ENCODE data around the gene NGDN.
"Not testable (repeated sequence)": the region's sequence is repeated elsewhere in the genome, so short reads cannot be mapped to it uniquely, and the experiment has no call there.

Gene NGDN

GRCh38 chr14:23456883-23457586 is 12.5 kb upstream of the NGDN start:
- not testable (repeated sequence) for H3K9me3 ChIP-seq (ENCODE audit: control insufficient read depth, insufficient read depth, low read length); H3K27me3 ChIP-seq (ENCODE audit: control insufficient read depth, insufficient read depth, low read length); H3K9ac ChIP-seq (ENCODE audit: low read depth, low read length); H3K27ac ChIP-seq (ENCODE audit: low read depth, low read length); H3K4me1 ChIP-seq (ENCODE audit: control insufficient read depth, insufficient read depth, low read length); H3K36me3 ChIP-seq (ENCODE audit: control insufficient read depth, insufficient read depth, low read length); H3K4me3 ChIP-seq (ENCODE audit: low read depth, low read length)

- H3K4me3 ChIP-seq (ENCODE audit: low read depth, low read length): no peak overlapping the region
- no peak overlapping the region for H3K27ac ChIP-seq (ENCODE audit: low read depth, low read length)
- H3K36me3 ChIP-seq (ENCODE audit: control insufficient read depth, insufficient read depth, low read length): no peaks in the 10 kb centered on the region
- no peaks in the 10 kb centered on the region for H3K27me3 ChIP-seq (ENCODE audit: control insufficient read depth, insufficient read depth, low read length)
- H3K4me1 ChIP-seq (ENCODE audit: control insufficient read depth, insufficient read depth, low read length): no peaks in the 10 kb centered on the region
- no peak overlapping the region for H3K9ac ChIP-seq (ENCODE audit: low read depth, low read length)
- no peaks in the 10 kb centered on the region for H3K9me3 ChIP-seq (ENCODE audit: control insufficient read depth, insufficient read depth, low read length)
These were observed 11.7 kb upstream of the NGDN start for GRCh38 chr14:23457587-23458445.

GRCh38 chr14:23460960-23461359 is 8.5 kb upstream of the NGDN start:
- no peaks in the 10 kb centered on the region for H3K9me3 ChIP-seq (ENCODE audit: control insufficient read depth, insufficient read depth, low read length)
- no peaks in the 10 kb centered on the region for H3K4me1 ChIP-seq (ENCODE audit: control insufficient read depth, insufficient read depth, low read length)
- no peaks in the 10 kb centered on the region for H3K36me3 ChIP-seq (ENCODE audit: control insufficient read depth, insufficient read depth, low read length)
- H3K9ac ChIP-seq (ENCODE audit: low read depth, low read length): no peak overlapping the region
- H3K4me3 ChIP-seq (ENCODE audit: low read depth, low read length): no peak overlapping the region
- H3K27ac ChIP-seq (ENCODE audit: low read depth, low read length): no peak overlapping the region
- no peaks in the 10 kb centered on the region for H3K27me3 ChIP-seq (ENCODE audit: control insufficient read depth, insufficient read depth, low read length)

- no peak overlapping the region for H3K9ac ChIP-seq (ENCODE audit: low read depth, low read length)
- H3K9me3 ChIP-seq (ENCODE audit: control insufficient read depth, insufficient read depth, low read length): no peaks in the 10 kb centered on the region; the same call in 1 of the 2 replicates
- H3K27me3 ChIP-seq (ENCODE audit: control insufficient read depth, insufficient read depth, low read length): no peaks in the 10 kb centered on the region
- no peak overlapping the region for H3K4me3 ChIP-seq (ENCODE audit: low read depth, low read length)
- no peak overlapping the region for H3K27ac ChIP-seq (ENCODE audit: low read depth, low read length)
- no peaks in the 10 kb centered on the region for H3K36me3 ChIP-seq (ENCODE audit: control insufficient read depth, insufficient read depth, low read length)
- H3K4me1 ChIP-seq (ENCODE audit: control insufficient read depth, insufficient read depth, low read length): no peaks in the 10 kb centered on the region
These were observed 4.8 kb upstream of the NGDN start for GRCh38 chr14:23464700-23465099.

GRCh38 chr14:23465261-23465660 is 4.2 kb upstream of the NGDN start:
- Histone ChIP-seq H3K27ac (ENCODE audit: low read depth, low read length) (no peak overlapping the region), H3K27me3 (ENCODE audit: control insufficient read depth, insufficient read depth, low read length) (no peaks in the 10 kb centered on the region), H3K36me3 (ENCODE audit: control insufficient read depth, insufficient read depth, low read length) (no peaks in the 10 kb centered on the region), H3K4me1 (ENCODE audit: control insufficient read depth, insufficient read depth, low read length) (0 out of 2 replicates have a peak, but pooled peaks cover 2% of the 10 kb centered on the region), H3K4me3 (ENCODE audit: low read depth, low read length) (no peak overlapping the region), H3K9ac (ENCODE audit: low read depth, low read length) (no peak overlapping the region), H3K9me3 (ENCODE audit: control insufficient read depth, insufficient read depth, low read length) (no peaks in the 10 kb centered on the region; the same call in 1 of the 2 replicates)

GRCh38 chr14:23468704-23469126 is 788 bp upstream of the NGDN start:
- H3K4me1 ChIP-seq (ENCODE audit: control insufficient read depth, insufficient read depth, low read length): 0 out of 2 replicates have a peak, but pooled peaks cover 3% of the 10 kb centered on the region
- H3K9ac ChIP-seq (ENCODE audit: low read depth, low read length): peak overlapping the region; percentile 46
- H3K9me3 ChIP-seq (ENCODE audit: control insufficient read depth, insufficient read depth, low read length): no peaks in the 10 kb centered on the region; the same call in 1 of the 2 replicates
- H3K27me3 ChIP-seq (ENCODE audit: control insufficient read depth, insufficient read depth, low read length): no peaks in the 10 kb centered on the region
- H3K36me3 ChIP-seq (ENCODE audit: control insufficient read depth, insufficient read depth, low read length): peaks cover 29% of the 10 kb centered on the region
- peak overlapping the region; percentile 50 for H3K4me3 ChIP-seq (ENCODE audit: low read depth, low read length)
- peak overlapping the region; percentile 72 for H3K27ac ChIP-seq (ENCODE audit: low read depth, low read length)

GRCh38 chr14:23469906-23470403 is 452 bp downstream of the NGDN start:
- Histone ChIP-seq H3K4me1 (ENCODE audit: control insufficient read depth, insufficient read depth, low read length) (0 out of 2 replicates have a peak, but pooled peaks cover 3% of the 10 kb centered on the region), H3K9ac (ENCODE audit: low read depth, low read length) (peak overlapping the region; percentile 82), H3K27me3 (ENCODE audit: control insufficient read depth, insufficient read depth, low read length) (no peaks in the 10 kb centered on the region), H3K9me3 (ENCODE audit: control insufficient read depth, insufficient read depth, low read length) (no peaks in the 10 kb centered on the region; the same call in 1 of the 2 replicates), H3K27ac (ENCODE audit: low read depth, low read length) (peak overlapping the region; percentile 79), H3K4me3 (ENCODE audit: low read depth, low read length) (peak overlapping the region; percentile 92), H3K36me3 (ENCODE audit: control insufficient read depth, insufficient read depth, low read length) (peaks cover 41% of the 10 kb centered on the region)

- Histone ChIP-seq H3K9ac (ENCODE audit: low read depth, low read length) (no peak overlapping the region), H3K4me3 (ENCODE audit: low read depth, low read length) (no peak overlapping the region; the same call in 1 of the 2 replicates)
These were observed 1.4 kb downstream of the NGDN start for GRCh38 chr14:23470947-23471346.

GRCh38 chr14:23478109-23478759 is 8.7 kb downstream of the NGDN start:
- Histone ChIP-seq H3K4me1 (ENCODE audit: control insufficient read depth, insufficient read depth, low read length) (peaks cover 18% of the 10 kb centered on the region), H3K9me3 (ENCODE audit: control insufficient read depth, insufficient read depth, low read length) (no peaks in the 10 kb centered on the region), H3K9ac (ENCODE audit: low read depth, low read length) (no peak overlapping the region), H3K27me3 (ENCODE audit: control insufficient read depth, insufficient read depth, low read length) (no peaks in the 10 kb centered on the region), H3K4me3 (ENCODE audit: low read depth, low read length) (no peak overlapping the region), H3K36me3 (ENCODE audit: control insufficient read depth, insufficient read depth, low read length) (peaks cover 56% of the 10 kb centered on the region), H3K27ac (ENCODE audit: low read depth, low read length) (no peak overlapping the region)

More at GRCh38 chr14:23470947-23471346, 1.4 kb downstream of the NGDN start:
- 0 out of 2 replicates have a peak, but pooled peaks cover 3% of the 10 kb centered on the region for H3K4me1 ChIP-seq (ENCODE audit: control insufficient read depth, insufficient read depth, low read length)
- no peaks in the 10 kb centered on the region; the same call in 1 of the 2 replicates for H3K9me3 ChIP-seq (ENCODE audit: control insufficient read depth, insufficient read depth, low read length)
- H3K27me3 ChIP-seq (ENCODE audit: control insufficient read depth, insufficient read depth, low read length): no peaks in the 10 kb centered on the region
- H3K36me3 ChIP-seq (ENCODE audit: control insufficient read depth, insufficient read depth, low read length): peaks cover 51% of the 10 kb centered on the region
- no peak overlapping the region for H3K27ac ChIP-seq (ENCODE audit: low read depth, low read length)

GRCh38 chr14:23481362-23481970 is 12.0 kb downstream of the NGDN start:
- H3K36me3 ChIP-seq (ENCODE audit: control insufficient read depth, insufficient read depth, low read length): peaks cover 26% of the 10 kb centered on the region
- peaks cover 47% of the 10 kb centered on the region for H3K4me1 ChIP-seq (ENCODE audit: control insufficient read depth, insufficient read depth, low read length)
- H3K4me3 ChIP-seq (ENCODE audit: low read depth, low read length): no peak overlapping the region
- H3K27ac ChIP-seq (ENCODE audit: low read depth, low read length): no peak overlapping the region
- no peaks in the 10 kb centered on the region for H3K9me3 ChIP-seq (ENCODE audit: control insufficient read depth, insufficient read depth, low read length)
- no peaks in the 10 kb centered on the region for H3K27me3 ChIP-seq (ENCODE audit: control insufficient read depth, insufficient read depth, low read length)
- H3K9ac ChIP-seq (ENCODE audit: low read depth, low read length): no peak overlapping the region
